SU-DHL-6 (cell line): Measurements from ENCODE around the gene ASCL2.

Source experiments
- H2AFZ ChIP-seq: fragments of 200-600 bp; sonication (generic); 2 replicates; pipeline ENCODE4 v1.6.1; 2014; ENCODE audit warnings: low read depth, mild to moderate bottlenecking, moderate library complexity, mixed read lengths, antibody characterized with exemption, low read length; ENCODE audit not compliant: severe bottlenecking
- H3F3A ChIP-seq: fragments of 200-600 bp; shearing (Covaris generic); 2 replicates; pipeline ENCODE4 v1.6.0; 2016; ENCODE audit warnings: antibody characterized with exemption, mild to moderate bottlenecking; ENCODE audit not compliant: insufficient read depth
- H3K27ac ChIP-seq: fragments of 200-600 bp; sonication (generic); 2 replicates; pipeline ENCODE4 v1.5.1; 2016; ENCODE audit warnings: low read depth, mild to moderate bottlenecking, low read length, moderate library complexity, mixed read lengths
- H3K27me3 ChIP-seq: fragments of 200-600 bp; sonication (generic), shearing (Covaris generic); 2 replicates; pipeline ENCODE4 v1.6.0; 2014; ENCODE audit warnings: mild to moderate bottlenecking, low read length
- H3K36me3 ChIP-seq: fragments of 200-600 bp; sonication (generic); 2 replicates; pipeline ENCODE4 v1.6.1; 2014; ENCODE audit warnings: mild to moderate bottlenecking, low read length, mixed read lengths
- H3K4me2 ChIP-seq: fragments of 300-600, 200-600 bp; shearing (Covaris generic), sonication (generic); 2 replicates; pipeline ENCODE4 v1.6.0; 2014; ENCODE audit warnings: low read length, low read depth, mild to moderate bottlenecking; ENCODE audit not compliant: poor library complexity, severe bottlenecking
- H3K4me3 ChIP-seq: fragments of 200-600 bp; sonication (generic); 2 replicates; pipeline ENCODE4 v1.5.1; 2014; ENCODE audit warnings: antibody characterized with exemption, low read length, mild to moderate bottlenecking, mixed read lengths; ENCODE audit not compliant: insufficient read depth, poor library complexity, severe bottlenecking
- H3K79me2 ChIP-seq: fragments of 200-600 bp; sonication (generic); 2 replicates; pipeline ENCODE4 v1.6.1; 2014; ENCODE audit warnings: mild to moderate bottlenecking, low read length, moderate library complexity; ENCODE audit not compliant: insufficient read depth
- H3K9ac ChIP-seq: fragments of 200-600 bp; sonication (generic); 2 replicates; pipeline ENCODE4 v1.7.0; 2014; ENCODE audit warnings: mild to moderate bottlenecking, low read length
- H3K9me2 ChIP-seq: fragments of 200-600 bp; sonication (generic); replicated peaks from 2 replicates; pipeline ENCODE4 v1.6.1; 2014; ENCODE audit warnings: low read length; ENCODE audit not compliant: insufficient read depth
- H3K9me3 ChIP-seq: fragments of 200-600 bp; sonication (generic); 2 replicates; pipeline ENCODE4 v1.6.1; 2014; ENCODE audit warnings: low read length, mixed read lengths; ENCODE audit not compliant: insufficient read depth
- H4K20me1 ChIP-seq: fragments of 200-600 bp; sonication (generic); 2 replicates; pipeline ENCODE4 v1.6.1; 2014; ENCODE audit warnings: low read depth, mild to moderate bottlenecking, antibody characterized with exemption, low read length, moderate library complexity, mixed read lengths
- CTCF ChIP-seq: fragments of 200-600 bp; sonication (generic); IDR thresholded peaks from one replicate; pipeline ENCODE4 v1.5.1; 2017; ENCODE audit warnings: antibody characterized with exemption, mild to moderate bottlenecking, low read length, moderate library complexity; ENCODE audit not compliant: insufficient read depth, poor library complexity, severe bottlenecking
- EZH2phosphoT487 ChIP-seq: fragments of 200-600 bp; sonication (generic), shearing (Covaris generic); conservative IDR thresholded peaks from 2 replicates; pipeline ENCODE4 v1.6.1; 2018; ENCODE audit warnings: mild to moderate bottlenecking, antibody characterized with exemption, low read length, moderate library complexity, mixed read lengths

ASCL2 gene

GRCh38 chr11:2221591-2221990, 48.8 kb downstream of the ASCL2 start:
- H3K27ac ChIP-seq = no peak overlapping the region
- no peaks in the 10 kb centered on the region for H3K9me3 ChIP-seq
- no peaks in the 10 kb centered on the region; the same call in 1 of the 2 replicates for H3K27me3 ChIP-seq
- no peak for TF ChIP-seq CTCF
- no peak for TF ChIP-seq EZH2phosphoT487
- H4K20me1 ChIP-seq = no peaks in the 10 kb centered on the region
- H3K4me3 ChIP-seq = no peak overlapping the region
- no peak overlapping the region for H3K4me2 ChIP-seq
- no peaks in the 10 kb centered on the region for H3F3A ChIP-seq
- no peak overlapping the region for H2AFZ ChIP-seq
- no peak overlapping the region for H3K9ac ChIP-seq
- H3K79me2 ChIP-seq = no peaks in the 10 kb centered on the region
- H3K9me2 ChIP-seq = no peaks in the 10 kb centered on the region
- H3K36me3 ChIP-seq = no peaks in the 10 kb centered on the region

- Histone ChIP-seq H3K9ac (no peak overlapping the region), H4K20me1 (no peaks in the 10 kb centered on the region), H3K27me3 (no peaks in the 10 kb centered on the region), H3K27ac (no peak overlapping the region), H3K79me2 (no peaks in the 10 kb centered on the region), H3K9me3 (no peaks in the 10 kb centered on the region), H3K4me3 (no peak overlapping the region), H3K4me2 (no peak overlapping the region), H3F3A (no peaks in the 10 kb centered on the region), H2AFZ (no peak overlapping the region), H3K36me3 (no peaks in the 10 kb centered on the region), H3K9me2 (no peaks in the 10 kb centered on the region)
- TF ChIP-seq EZH2phosphoT487 = no peak
- TF ChIP-seq CTCF = no peak
Observed at GRCh38 chr11:2221024-2221423, 49.4 kb downstream of the ASCL2 start.

GRCh38 chr11:2220173-2220771, 50.1 kb downstream of the ASCL2 start:
- TF ChIP-seq EZH2phosphoT487 (no peak), CTCF (no peak)
- Histone ChIP-seq H3K4me2 (no peak overlapping the region), H3K27ac (no peak overlapping the region), H3K36me3 (no peaks in the 10 kb centered on the region), H3K27me3 (no peaks in the 10 kb centered on the region), H4K20me1 (no peaks in the 10 kb centered on the region), H3K9ac (no peak overlapping the region), H3K4me3 (no peak overlapping the region), H3F3A (no peaks in the 10 kb centered on the region), H3K9me3 (no peaks in the 10 kb centered on the region), H3K9me2 (no peaks in the 10 kb centered on the region), H2AFZ (no peak overlapping the region), H3K79me2 (no peaks in the 10 kb centered on the region)
